Endometrium (tissue), 2 donors: ENCODE data around the gene MAP3K20.

ENCODE experiments used
- FAIRE-seq: peaks from 2 replicates; lab custom pipeline; 2012; peaks lifted over from hg19 to GRCh38; lab: Jason Lieb, UNC
- donor health status: control.
- donor health status: control.

Gene MAP3K20

DNA sequence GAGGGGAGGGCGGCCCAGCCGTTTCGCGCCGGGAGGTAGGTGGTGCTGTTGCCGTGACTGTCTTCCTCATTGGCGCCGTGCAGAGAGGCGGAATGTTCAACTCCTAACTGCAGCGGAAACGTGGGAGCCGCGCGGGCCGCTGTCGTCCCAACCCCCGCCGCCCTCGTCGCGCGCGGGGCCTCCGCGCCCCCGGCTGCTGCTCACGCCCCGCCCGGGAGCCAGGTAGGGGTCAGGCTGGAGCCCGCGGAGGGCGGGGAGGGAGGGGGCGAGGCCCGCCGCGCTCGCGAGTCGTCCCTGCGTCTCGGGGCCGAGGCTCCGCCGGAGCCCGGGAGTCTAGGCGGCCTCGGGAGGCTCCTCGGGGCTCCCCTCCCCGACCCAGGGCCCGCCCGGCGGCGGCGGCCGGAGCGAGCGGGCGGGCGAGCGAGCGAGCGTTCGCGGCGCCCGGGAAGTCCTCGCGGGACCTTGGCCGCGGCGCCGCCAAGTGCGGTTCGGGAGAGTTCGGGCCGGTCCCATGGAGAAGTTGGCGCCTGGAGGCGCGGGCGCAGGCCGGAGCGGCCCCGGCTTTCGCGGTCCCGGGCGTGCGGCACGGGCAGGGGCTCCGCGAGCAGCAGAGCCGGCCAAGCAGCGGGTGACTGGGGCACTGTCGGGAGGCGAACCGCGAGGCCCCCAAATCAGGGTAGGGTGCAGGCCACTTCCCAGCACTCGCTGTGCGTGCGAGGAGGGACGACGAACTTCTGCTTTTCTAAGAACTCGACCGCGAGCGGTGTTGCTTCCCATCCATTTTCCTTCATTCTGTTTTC, at the start of gene MAP3K20:
MAP3K20 (plus strand) TSS at position 66 of the 800 bp plus-strand sequence. CDS start 15,186 bp downstream, outside the sequence.
- no peak for FAIRE-seq

DNA sequence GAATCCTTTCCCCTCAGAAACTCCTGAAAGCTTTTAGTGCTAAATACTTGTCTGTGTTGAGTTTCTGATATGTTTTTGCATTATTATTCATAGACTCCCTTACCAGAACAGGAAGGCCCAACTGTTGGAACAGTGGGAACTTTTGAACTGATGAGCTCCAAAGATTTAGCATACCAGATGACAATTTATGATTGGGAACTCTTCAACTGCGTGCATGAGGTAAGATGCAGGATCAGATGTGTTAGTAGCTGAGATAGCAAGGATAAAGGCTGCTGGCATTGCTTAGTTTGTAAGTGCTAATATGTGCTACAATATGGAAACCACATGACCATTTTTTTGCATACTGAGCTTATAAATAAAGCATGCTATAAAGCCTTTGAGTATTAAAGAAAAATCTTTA, 49.2 kb upstream of the MAP3K20 start:
- FAIRE-seq = no peak

DNA sequence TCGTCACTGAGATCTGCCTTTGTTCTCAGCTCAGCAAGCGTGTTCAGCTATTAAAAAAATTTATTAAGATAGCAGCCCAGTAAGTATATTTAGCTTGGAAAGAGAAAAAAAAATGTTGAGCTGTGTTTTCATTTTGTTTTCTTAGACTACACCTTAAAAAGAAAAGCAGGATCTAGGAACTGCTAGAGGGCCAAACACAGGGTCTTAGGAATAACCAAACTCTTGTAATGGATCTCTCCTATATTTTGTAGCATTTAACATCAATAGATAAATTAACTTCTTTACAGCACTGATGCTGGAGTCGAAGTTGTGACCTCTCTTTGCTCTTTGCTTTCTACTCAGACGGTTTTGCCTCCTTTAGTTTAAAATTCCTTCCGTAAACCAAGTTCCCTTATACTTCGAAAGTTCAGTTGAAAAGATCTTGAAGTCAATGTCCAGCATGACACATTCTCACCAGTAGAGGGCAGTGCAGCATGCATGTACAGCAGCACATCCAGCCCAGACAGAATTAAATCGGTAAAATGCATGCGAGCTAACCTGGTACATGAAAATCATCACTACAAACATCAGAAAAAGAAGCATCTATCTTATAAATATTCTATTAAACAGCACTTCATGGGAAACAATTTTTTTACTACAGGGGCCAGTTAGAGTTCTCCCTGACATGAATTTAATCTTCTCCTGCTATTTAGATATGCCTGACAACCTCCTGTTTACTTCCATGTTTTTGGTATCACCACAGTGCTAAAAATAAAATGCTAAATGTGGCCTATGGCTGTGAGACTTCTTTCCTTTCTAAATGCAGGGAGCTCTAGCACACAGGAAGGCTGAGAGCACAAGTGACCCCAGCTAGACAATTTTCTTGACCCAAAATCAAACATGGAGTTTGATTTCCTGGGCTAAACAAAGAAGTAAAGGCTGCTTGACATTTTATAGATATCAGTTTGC, 48.2 kb upstream of the MAP3K20 start:
- FAIRE-seq = peak; percentile 87

DNA sequence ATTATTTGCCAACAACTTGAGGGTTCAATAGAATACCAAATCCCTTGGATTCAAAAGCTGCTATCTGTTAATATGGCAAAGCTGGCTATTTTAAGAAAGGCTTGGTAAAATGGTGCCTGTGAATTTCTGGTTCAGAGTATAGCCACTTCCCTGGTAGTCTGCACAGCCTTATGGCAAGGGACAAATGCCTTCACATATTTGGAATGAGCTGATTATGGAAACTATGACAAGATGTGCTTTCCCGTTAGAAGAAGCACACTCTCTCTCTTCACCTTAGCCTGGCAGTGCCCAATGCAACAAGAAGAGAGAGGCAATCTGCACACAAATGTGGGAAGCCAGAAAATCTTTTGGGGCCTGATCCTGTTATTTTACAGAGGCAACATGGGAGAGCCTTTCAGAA, 47.5 kb upstream of the MAP3K20 start:
- no peak for FAIRE-seq

DNA sequence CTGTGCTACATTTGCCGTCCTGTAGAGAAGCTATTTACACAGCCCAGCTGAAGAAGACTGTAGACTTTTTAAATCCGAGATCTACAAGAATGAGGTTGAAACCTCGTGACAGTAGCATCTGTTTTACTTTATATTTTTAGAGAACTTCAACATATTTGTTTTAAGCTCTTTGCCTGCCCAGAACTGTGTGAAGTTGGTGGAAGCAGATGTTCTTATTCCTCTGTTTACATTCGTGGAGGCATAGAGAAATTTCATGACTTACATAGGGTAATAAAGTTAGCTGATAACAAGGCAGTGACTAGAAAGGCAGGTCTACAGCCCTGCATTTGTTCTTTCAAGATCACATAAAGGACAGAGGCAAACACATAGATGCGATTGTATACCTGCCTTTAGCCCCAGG, 47.0 kb upstream of the MAP3K20 start:
- FAIRE-seq = peak; percentile 94

DNA sequence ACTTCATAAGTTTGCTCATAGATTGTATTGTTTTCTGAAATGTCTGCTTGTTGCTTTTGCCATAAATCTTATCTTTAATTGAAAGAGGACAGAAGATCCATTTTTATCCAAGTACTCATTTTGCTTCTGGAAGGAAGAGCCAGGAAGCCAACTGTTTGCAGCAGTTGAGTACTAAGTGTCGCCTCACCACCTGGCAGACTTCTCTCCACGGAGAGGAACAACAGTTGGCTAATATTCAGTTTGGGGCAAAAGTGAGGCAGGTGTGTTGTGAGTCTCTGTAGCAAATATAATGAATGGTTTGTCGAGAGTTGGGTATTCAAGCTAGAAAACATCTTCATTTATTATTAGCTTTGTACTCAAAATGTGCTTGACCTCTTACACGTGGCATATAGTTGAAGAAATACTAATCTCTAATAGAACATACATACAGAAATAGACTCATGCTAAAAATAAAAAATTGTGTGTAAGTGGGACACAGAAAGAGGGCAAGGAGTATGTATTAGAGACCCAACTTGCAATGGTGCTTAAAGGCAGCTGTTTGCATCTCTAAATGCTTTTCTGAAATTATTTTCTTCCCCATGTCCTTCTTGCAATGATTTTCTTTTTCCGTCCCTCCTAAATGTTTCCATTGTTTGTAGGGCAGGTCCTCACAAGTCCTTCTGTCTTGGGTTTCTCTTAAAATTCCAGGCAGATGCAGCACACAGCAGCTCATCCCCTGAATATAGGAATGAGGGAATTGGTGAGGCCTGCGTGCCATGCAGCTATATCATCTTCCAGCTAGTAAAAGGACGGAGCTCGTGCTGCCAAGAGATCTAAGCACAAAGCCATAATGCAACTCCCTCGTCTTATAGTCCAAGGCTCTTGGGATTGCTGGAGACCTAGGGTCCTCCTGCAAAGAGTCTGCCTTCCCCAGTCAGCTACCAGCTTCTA, 44.8 kb upstream of the MAP3K20 start:
- no peak for FAIRE-seq

DNA sequence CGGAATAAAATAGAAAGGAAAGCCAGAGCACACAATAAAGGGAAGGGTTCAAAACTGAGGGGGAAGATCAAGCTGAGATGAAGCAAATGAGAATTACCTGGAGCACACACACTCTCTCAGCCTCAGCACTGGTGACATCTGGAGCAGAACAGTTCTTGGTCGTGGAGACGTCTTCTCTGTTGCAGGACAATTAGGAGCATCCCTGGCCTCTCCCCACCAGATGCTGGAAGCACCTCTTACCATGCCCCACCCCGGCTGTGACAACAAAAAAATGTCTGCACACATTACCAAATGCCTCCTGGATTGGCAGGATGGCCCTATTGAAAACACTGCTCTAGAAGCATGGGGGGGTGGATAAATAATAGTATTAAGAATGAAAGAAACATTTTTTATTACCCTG, 43.6 kb upstream of the MAP3K20 start:
- FAIRE-seq = no peak

DNA sequence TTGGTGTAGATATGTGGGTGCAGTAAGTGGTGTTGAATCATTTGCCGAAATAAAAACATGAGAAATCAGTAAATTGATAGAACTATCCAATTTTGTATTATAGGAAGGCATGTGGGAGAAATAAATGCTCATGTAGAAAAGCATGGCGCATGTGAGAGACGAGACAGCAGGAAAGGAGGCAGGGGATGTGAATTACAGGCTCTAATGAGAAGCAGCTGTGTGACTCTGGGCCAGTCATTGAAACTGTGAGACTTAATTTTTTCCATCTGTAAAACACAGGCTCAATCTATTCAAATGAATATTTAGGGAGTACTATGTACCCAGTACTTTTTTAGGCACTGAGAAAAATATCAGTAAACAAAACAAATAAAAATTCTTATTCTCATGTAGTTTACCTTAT, 42.6 kb upstream of the MAP3K20 start:
- no peak for FAIRE-seq

DNA sequence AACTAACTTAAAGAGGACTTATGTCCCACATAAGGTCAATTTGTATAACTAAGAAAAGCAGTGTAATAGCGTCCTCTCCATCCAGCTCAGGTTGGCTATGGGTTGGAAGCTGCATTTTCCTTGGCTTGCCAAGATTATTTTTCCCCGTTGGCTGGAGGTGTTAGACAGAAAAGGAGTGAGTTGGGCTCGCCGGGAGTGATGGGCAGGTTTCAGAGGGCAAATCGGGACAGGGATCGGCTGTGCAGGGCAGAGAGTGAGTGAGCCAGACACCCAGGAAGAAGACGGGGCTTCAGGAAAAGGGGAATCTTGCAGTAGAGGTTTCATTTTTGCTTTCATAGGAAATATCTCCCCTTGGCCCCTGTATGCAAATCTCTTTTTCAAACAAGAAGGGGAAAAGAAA, 41.5 kb upstream of the MAP3K20 start:
- FAIRE-seq = no peak

DNA sequence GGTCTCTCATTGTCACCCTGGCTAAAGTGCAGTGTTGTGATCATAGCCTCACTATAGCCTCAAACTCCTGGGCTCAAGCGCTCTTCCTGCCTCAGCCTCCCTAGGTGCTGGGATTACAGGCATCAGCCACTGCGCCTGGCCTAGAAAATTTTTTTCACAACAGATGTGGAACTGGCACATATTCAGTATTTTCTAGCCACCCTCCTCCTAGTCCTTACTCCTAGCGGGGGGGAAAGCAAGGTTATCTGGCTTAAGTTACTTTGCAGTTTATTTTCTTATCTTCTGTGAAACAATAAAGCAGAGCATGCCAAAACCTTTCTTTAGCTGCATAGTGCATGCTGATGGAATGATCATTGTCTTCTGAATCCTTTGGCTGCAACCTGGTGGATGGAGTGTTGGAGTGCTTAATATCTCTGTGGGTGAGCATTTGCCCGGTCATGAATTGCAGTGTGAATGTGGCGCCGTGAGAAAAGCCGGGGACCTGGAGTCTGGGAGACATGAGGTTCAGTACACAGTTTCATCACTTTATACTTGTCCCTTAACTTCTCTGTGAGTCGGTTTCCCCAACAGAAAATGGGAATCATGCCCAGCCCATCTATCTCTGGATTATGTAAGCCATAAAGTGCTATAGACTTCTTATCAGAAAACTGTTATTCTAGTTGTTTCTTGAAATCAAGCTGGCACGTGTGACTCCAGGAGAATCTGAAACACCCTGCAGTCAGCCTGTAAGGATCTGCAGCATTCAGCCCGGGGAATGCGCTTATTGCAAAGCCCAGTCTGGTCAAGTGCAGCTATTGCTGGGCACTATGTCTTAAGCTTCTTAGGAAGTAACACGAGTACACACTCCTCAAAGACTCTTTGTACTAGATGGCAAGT, 38.2 kb upstream of the MAP3K20 start:
- FAIRE-seq = no peak

DNA sequence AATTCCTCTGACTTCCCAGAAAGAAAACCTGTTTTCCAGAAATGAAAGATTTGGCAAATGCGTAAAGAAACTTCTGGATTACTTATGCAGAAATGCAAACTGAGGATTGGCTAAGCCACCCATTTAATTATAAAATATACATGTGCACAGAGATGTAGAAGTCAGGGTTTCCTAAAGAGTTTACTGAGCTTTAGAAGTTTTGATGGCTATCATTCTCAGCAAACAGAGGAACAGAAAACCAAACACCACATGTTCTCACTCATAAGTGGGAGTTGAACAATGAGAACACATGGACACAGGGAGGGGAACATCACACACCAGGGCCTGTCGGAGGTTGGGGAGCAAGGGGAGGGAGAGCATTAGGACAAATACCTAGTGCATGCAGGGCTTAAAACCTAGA, 37.4 kb upstream of the MAP3K20 start:
- FAIRE-seq = peak; percentile 50

DNA sequence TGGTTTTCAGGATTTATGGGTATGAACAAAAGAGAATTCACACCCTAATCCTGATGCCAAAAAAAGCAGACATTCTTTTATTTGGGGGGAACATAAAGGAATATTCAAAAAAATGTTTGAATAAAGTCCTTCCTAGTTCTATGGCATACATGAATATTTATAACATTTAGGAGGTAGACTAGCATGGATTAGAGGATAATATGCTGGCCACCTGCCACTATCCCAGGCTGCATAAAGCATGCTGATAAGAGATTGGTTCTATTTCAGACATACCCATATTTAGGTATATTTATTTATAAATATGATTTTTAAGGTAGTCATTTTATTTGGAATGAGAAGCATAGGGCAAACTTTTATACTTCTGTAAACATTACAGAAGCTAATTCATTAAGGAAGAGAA, 34.9 kb upstream of the MAP3K20 start:
- no peak for FAIRE-seq

DNA sequence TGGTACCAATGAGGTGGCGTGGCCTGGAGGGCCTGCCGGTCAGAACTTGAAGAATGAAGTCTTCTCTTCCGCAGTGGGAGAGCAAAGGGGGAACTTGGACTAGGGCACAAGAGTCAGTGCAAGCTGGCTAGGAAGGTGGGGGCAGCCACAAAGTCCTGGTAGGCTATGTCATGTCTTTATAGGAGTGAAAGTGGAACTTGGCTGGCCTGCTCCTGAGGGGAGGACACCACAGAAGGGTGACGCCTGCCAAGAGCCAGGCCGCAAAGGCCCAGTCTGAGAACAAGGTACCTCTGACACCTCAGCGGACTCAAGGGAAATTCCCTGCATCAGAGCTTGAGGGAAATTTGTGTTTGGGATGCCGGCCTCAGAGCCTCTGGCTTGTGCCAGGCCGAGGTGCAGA, 32.2 kb upstream of the MAP3K20 start:
- no peak for FAIRE-seq

DNA sequence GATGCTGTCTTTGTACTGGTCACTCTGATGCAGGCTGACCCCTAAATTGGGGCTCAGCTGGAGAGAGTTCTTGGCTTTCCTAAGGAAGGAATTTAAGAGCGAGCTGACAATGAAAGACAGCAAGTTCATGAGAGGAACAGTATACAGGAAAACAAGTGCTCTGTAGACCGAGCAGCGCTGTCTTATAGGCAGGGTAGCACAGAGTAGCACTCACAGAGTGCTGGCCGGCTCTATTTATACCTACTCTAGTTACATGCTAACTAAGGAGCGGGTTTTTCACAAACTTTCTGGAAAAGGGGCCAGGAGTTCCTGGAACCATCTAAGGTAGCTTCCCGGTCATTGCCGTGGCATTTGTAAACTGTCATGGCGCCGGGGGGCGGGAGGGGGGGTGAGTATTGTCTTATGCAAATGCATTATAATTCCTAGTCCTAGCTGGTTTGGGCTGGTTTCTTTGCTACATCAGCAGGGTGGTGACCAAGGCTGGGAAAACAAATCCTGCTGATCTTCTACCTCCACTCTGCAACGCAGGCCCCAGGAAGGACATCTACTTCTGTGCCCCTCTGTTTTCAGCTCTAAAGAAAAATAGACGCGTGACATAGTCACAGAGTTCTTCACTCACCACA, 31.6 kb upstream of the MAP3K20 start:
- FAIRE-seq = no peak

DNA sequence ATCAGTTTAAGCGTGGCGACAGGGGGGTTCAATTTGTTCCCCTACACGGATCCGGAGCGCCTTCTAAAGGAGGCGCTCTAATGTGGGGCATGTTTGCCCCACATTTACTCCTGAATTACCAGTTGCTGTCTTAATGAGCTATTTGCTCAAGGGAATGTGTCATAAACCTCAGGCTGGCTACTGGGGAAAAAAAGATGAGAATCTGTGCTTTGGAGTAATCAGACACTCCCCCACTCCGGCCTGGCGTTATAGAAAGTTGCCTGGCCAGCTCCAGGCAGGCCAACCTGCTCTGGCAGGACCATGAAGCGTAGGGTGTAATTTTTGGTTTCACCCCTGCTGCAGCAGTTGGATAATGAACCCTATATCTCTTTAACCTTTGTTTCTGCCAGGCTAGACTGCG, 31.0 kb upstream of the MAP3K20 start:
- no peak for FAIRE-seq

DNA sequence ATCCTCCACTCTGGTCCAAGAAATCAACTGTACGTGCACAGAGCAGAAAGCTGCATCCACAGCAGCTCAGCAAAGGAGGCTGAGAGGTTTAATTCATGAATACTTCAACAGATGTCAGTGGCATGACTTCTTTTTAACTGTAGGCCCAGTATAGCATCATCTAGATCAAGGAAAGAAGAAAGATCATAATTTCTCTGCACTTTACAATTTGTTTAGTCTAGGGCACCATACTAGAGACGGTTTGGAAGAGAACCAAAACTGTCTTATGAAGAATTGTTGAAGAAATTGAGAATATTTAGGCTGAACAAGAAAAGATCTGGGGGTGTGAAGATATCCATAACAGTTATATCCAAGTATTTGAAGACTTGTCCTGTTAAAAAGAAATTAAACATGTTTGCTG, 30.5 kb upstream of the MAP3K20 start:
- peak; percentile 72 for FAIRE-seq

DNA sequence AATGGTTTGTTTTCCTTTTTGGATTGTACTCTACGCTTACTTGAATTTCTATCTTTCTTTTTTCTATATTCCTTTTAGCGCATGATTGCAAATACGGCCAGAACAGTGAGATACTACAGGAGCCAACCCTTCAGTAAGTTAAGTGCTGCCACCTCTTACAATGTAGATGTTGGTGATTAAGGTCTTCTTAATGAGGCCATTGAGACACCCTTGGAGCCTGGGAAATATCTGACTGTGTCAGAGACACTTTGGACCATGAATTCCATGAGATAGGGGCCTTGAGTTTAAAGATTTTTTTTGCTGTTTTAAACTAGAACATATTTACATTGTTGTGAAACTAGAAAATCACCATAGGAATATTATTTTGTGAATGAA, 27.1 kb upstream of the MAP3K20 start:
- FAIRE-seq = no peak

DNA sequence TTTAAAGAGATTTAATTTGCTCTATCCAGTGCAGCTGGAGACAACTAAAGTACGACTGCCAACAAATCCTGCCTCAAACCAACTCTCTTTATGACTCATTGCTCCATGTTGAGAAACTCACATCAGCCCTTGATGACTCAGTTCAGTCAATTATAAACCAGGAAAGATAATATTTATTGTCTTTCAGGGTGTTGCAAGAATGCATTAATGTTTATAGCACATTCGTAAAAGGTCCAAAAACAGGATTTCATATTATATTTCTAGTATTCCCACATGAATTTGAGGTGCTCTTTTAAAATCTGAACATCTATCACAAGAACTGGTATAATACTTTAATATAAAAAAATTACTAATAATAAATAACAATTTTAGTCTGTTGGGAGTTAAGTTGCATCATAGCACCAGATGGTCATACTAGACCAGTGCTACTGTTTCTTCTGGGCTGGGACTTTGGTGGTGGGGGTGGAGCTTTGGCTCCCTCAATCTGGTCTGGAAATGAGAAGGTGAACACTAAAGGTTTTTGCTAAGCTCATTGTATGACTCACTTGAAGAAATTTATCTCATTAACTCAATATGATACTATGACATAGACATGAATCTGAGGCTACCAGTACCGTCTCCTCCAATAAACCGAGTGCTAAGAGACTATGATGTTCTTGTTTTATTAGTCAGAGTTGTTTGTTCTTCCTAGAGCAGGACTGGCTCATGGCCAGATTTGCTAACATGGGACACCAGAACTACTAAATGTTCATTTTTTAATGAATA, 26.6 kb upstream of the MAP3K20 start:
- FAIRE-seq = peak; percentile 97

DNA sequence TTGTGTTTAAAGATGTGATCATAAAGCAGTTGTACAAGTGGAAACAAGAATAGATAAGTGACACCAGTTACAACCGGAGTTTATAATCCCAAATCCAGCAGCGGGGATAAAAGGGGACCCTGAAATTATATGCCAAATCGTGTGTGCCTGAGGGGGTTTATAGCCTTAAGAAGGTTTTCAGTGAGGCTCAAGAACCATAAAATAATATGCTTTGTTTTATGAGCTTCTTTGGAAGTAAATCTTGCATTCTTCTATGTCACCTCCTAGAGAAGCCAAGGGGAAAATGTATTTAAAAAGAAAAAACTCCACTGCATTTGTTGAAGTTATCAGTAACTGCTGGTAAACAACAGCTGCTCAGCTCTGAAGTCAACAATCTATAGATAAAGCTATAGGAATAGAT, 25.8 kb upstream of the MAP3K20 start:
- FAIRE-seq = no peak

DNA sequence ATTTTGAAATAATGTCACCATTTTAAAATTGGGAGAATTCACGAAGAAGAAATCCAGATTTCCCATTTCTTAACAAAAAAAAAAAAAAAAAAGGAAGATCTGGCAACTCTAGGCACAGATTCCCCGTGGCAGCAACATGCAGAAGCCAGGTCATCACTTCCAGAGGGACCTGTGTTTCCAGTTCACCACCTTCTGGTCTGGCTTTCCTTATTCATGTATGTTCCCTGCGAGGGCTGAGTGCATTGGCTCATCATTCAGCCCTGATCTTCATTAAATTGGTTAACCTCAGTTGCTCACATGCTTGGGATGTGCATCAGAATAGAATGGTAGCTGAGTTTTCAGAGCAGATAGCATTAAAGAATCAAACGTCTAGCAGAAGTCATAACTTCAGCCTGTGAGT, 25.0 kb upstream of the MAP3K20 start:
- FAIRE-seq = no peak
